ENCODE measurements around the gene CPXM2.

GRCh38 chr10:123883673-123884320, 7.8 kb downstream of the CPXM2 start:
- TF ChIP-seq CTCF (IDR thresholded peaks at IDR 0.05) (no peak), POLR2A (IDR thresholded peaks at IDR 0.05) (no peak)

Data from uterus (tissue), 2 donors.